Testis (tissue), 3 donors: Measurements from ENCODE around the gene EVC2. TPM values are rescaled to one million over a fixed set of nuclear protein-coding genes. Genes with fewer than 3 reads are reported as not detected.

Experiments
- DNase-seq: peaks from one replicate; pipeline ENCODE4 v3.0.0-alpha.2; 2019
- H3K27ac ChIP-seq, 2 donors: fragments of 200-600 bp; sonication (generic); one replicate each; pipeline ENCODE4 v1.5.1; 2019
- H3K27me3 ChIP-seq: fragments of 200-600 bp; sonication (generic); one replicate; pipeline ENCODE4 v1.5.1; 2019
- H3K36me3 ChIP-seq: fragments of 200-600 bp; sonication (generic); one replicate; pipeline ENCODE4 v1.5.1; 2017; ENCODE audit warnings: low read depth; ENCODE audit errors: missing control alignments
- H3K4me1 ChIP-seq: fragments of 200-600 bp; sonication (generic); one replicate; pipeline ENCODE4 v1.5.1; 2019
- H3K4me3 ChIP-seq, 2 donors: fragments of 200-600 bp; sonication (generic); one replicate each; pipeline ENCODE4 v1.5.1; 2017 to 2019
- H3K9me3 ChIP-seq: fragments of 200-600 bp; sonication (generic); one replicate; pipeline ENCODE4 v1.5.1; 2017
- POLR2A ChIP-seq: fragments of 450-650 bp; IDR thresholded peaks from one replicate; pipeline ENCODE4 v1.6.1; 2017; ENCODE audit warnings: antibody characterized with exemption, mild to moderate bottlenecking, moderate library complexity
- WGBS, 2 donors: methylation state at CpG; one replicate each; pipeline ENCODE4 v1.1.5; 2018; 5-methylcytosine and 5-hydroxymethylcytosine counted together
- intact Hi-C: fragments of 100-400 bp; cut with DNase I; formaldehyde crosslinking; loops from one replicate; pipeline ENCODE4 v1.15.1; 2023; ENCODE audit warnings: low total_unique reads
- polyA plus RNA-seq: library from polyadenylated mRNA; stranded (reverse); fragments of 350-450 nt; fragmentation: Illumina TruSeq; extraction: RNeasy Lipid Tissue Mini Kit (QIAGEN cat#74804); gene quantifications from one replicate; pipeline ENCODE4 v1.2.3, GENCODE V29; 2014; ENCODE audit warnings: low read depth, low replicate concordance; ENCODE audit not compliant: insufficient read depth
- total RNA-seq, 2 donors: library from RNA; depleted of rRNA; stranded (reverse); fragments of >200 nt; gene quantifications; one replicate each; pipeline ENCODE4 v1.2.3, GENCODE V29; 2016
- TF ChIP-seq, protein P1 (sequence below), 3 experiments: fragments of 450-650 bp in 2 of 3; fragments of 200-600 bp in 1 of 3; sonication (generic) in 1 of 3; IDR thresholded peaks; one replicate each; pipeline ENCODE4 v1.5.1; 2016 to 2019; ENCODE audit warnings: antibody characterized with exemption in 3 of 3, mild to moderate bottlenecking in 2 of 3, moderate library complexity in 1 of 3

Gene EVC2
- total and polyA plus RNA-seq, 3 donors from 2014 or later, result 2.9 to 10.2 (median 10.0) TPM

DNA sequence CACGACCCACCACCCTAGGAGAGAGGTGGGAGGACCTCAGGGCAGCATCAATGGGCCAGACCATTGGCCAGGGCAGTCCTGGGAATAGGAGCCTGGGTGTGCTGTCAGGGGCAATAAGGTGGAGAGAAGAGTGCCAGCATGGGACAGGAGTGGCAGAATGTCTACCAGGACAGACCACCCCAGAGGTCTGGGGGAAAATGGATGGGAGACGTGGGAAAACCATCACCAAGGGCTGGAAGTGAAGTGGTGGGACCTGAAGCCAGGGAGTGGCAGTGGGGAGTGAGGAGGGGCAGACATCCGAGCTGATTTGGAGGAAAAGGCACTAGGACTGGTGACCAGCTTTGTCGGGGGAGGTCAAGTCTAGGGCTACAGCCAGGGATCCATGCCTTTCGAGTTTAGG lies 993 bp downstream of the EVC2 start:
- no peak overlapping the region for H3K27ac ChIP-seq
- DNase-seq, result no peak
- peak overlapping the region; percentile 73 to 79 for H3K4me3 ChIP-seq
- TF ChIP-seq POLR2A, result no peak
- TF ChIP-seq, protein P1, sequence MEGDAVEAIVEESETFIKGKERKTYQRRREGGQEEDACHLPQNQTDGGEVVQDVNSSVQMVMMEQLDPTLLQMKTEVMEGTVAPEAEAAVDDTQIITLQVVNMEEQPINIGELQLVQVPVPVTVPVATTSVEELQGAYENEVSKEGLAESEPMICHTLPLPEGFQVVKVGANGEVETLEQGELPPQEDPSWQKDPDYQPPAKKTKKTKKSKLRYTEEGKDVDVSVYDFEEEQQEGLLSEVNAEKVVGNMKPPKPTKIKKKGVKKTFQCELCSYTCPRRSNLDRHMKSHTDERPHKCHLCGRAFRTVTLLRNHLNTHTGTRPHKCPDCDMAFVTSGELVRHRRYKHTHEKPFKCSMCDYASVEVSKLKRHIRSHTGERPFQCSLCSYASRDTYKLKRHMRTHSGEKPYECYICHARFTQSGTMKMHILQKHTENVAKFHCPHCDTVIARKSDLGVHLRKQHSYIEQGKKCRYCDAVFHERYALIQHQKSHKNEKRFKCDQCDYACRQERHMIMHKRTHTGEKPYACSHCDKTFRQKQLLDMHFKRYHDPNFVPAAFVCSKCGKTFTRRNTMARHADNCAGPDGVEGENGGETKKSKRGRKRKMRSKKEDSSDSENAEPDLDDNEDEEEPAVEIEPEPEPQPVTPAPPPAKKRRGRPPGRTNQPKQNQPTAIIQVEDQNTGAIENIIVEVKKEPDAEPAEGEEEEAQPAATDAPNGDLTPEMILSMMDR (IDR thresholded peaks at IDR 0.05), result no peak
- WGBS, 2 donors, result 33 to 42% methylated on average over 5 of the region's 5 CpGs
- intact Hi-C loops, result no loop called here
- H3K36me3 ChIP-seq, result no peaks in the 10 kb centered on the region
- no peaks in the 10 kb centered on the region for H3K27me3 ChIP-seq
- H3K9me3 ChIP-seq, result no peaks in the 10 kb centered on the region
- H3K4me1 ChIP-seq, result peaks cover 28% of the 10 kb centered on the region

DNA sequence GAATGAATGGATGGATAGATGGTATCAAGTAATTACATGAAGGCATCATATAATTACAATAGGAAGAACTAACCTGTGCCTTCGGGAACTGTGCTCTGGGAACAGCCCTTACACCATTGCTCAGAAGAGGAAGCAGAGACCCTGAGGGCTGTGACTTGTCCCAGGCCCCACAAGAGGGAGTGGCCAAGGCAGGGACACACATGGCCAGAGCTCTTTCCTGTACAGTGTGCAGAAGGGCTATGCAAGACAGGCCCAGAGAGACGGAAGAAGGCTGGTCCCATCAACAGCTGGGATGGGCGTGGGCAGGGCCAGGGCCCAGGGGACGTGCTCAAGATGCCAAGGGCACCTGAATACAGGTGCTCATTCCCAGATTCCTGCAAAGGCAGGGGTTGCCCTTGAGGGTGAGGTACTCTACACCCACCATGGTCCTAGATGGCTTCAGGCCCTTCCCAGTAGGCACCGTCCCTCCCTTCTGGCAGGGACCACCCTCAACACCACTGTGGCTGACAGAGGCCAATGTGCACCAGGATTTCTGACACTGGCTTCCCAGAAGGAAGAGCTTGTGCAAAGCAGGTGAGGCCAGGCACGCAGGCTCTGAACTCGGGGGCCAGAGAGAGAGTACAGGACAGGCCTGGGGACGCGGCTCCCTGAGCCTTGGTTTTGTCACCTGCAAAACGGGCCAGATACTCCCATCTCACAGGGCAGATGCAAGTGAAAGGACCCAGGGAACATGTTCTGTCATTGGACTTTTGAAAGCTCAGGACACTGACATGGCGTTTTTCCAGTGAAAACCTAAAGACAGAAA lies 1.7 kb downstream of the EVC2 start:
- TF ChIP-seq POLR2A, result no peak
- TF ChIP-seq, protein P1 (IDR thresholded peaks at IDR 0.05), result no peak
- H3K36me3 ChIP-seq, result no peaks in the 10 kb centered on the region
- H3K4me1 ChIP-seq, result peaks cover 22% of the 10 kb centered on the region
- no peaks in the 10 kb centered on the region for H3K9me3 ChIP-seq
- 73 to 84% methylated on average over 10 to 11 of the region's 11 CpGs for WGBS, 2 donors
- no peak for DNase-seq
- intact Hi-C loops, result no loop called here
- no peak overlapping the region for H3K4me3 ChIP-seq
- H3K27ac ChIP-seq, result no peak overlapping the region
- no peaks in the 10 kb centered on the region for H3K27me3 ChIP-seq

DNA sequence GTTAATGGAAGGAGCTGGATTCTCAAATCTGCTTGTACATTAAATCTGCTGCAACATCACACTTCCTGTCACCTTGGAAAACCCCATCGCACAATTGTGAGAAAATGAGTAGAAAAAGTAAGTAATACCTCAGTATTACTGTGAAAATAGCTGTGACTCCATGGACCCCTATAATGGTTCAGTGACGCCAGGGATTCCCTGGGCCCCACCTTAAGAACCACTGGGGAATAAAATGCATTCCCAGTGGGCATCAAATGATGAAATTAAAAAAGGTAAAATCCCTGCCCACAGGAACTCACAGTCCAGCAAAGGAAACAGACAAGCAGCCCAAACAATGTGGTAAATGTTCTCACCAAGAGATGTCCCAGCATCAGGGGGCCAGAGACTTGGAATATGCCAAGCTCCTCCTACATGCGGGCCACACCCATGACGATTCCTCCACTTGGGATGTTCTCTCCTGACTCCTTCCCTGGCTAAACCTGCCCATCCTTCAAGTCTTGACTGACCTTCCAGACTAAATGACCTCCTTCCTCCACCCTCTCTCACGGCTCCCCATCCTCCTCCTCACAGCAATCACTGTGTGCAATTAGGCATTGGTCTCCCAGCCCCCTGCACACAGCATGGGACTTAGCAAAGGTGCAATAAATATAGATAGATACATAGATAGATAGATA lies 2.6 kb downstream of the EVC2 start:
- Histone ChIP-seq H3K27me3 (no peaks in the 10 kb centered on the region), H3K4me1 (peaks cover 20% of the 10 kb centered on the region), H3K9me3 (no peaks in the 10 kb centered on the region), H3K27ac (no peak overlapping the region), H3K4me3 (no peak overlapping the region), H3K36me3 (no peaks in the 10 kb centered on the region)
- TF ChIP-seq, protein P1 (IDR thresholded peaks at IDR 0.05), result no peak
- TF ChIP-seq POLR2A, result no peak
- DNase-seq, result peak; percentile 39
- intact Hi-C loops, result no loop called here
- 54 to 65% methylated on average over 5 of the region's 5 CpGs for WGBS, 2 donors

DNA sequence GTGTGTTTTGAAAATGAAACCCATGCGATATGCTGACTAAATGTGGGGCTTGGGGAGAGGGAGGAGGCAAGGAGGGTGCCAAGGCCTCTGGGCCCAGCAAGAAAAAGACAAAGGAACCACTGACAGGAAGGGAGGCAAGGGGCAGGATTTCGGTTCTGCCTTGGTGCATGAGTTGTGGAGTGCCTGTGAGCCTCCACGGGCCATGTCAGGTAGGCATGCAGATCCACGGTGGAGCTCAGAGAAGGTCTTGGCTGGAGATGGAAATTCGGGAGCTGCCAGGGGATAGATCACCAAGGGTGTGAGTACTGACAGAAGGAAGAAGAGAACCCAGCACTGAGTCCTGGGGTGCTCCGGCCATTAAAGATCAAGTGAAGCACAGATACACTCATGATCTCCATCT lies 4.1 kb downstream of the EVC2 start:
- no peaks in the 10 kb centered on the region for H3K9me3 ChIP-seq
- no peaks in the 10 kb centered on the region for H3K27me3 ChIP-seq
- no peak for DNase-seq
- 88 to 93% methylated on average over 6 of the region's 6 CpGs for WGBS, 2 donors
- TF ChIP-seq, protein P1 (IDR thresholded peaks at IDR 0.05), result no peak
- TF ChIP-seq POLR2A, result no peak
- H3K27ac ChIP-seq, result no peak overlapping the region
- H3K4me1 ChIP-seq, result peaks cover 15% of the 10 kb centered on the region
- intact Hi-C loops, result no loop called here
- H3K36me3 ChIP-seq, result no peaks in the 10 kb centered on the region
- no peak overlapping the region for H3K4me3 ChIP-seq
